ENCODE data around the gene RNF213.

The RNF213 gene

GRCh38 chr17:80438806-80439205 is 178.2 kb downstream of the RNF213 start:
- H3K27me3 ChIP-seq (ENCODE audit: insufficient read depth, poor library complexity, severe bottlenecking) = no peaks in the 10 kb centered on the region
- TF ChIP-seq POLR2AphosphoS5 (IDR thresholded peaks at IDR 0.05; ENCODE audit: low read depth) (no peak), SPI1 (IDR thresholded peaks at IDR 0.05; ENCODE audit: borderline replicate concordance, low read depth) (no peak), CTCF (IDR thresholded peaks at IDR 0.05; ENCODE audit: insufficient read depth, low read length) (no peak), GABPA (IDR thresholded peaks at IDR 0.05; ENCODE audit: low read depth) (no peak)
- TF ChIP-seq, protein P1, sequence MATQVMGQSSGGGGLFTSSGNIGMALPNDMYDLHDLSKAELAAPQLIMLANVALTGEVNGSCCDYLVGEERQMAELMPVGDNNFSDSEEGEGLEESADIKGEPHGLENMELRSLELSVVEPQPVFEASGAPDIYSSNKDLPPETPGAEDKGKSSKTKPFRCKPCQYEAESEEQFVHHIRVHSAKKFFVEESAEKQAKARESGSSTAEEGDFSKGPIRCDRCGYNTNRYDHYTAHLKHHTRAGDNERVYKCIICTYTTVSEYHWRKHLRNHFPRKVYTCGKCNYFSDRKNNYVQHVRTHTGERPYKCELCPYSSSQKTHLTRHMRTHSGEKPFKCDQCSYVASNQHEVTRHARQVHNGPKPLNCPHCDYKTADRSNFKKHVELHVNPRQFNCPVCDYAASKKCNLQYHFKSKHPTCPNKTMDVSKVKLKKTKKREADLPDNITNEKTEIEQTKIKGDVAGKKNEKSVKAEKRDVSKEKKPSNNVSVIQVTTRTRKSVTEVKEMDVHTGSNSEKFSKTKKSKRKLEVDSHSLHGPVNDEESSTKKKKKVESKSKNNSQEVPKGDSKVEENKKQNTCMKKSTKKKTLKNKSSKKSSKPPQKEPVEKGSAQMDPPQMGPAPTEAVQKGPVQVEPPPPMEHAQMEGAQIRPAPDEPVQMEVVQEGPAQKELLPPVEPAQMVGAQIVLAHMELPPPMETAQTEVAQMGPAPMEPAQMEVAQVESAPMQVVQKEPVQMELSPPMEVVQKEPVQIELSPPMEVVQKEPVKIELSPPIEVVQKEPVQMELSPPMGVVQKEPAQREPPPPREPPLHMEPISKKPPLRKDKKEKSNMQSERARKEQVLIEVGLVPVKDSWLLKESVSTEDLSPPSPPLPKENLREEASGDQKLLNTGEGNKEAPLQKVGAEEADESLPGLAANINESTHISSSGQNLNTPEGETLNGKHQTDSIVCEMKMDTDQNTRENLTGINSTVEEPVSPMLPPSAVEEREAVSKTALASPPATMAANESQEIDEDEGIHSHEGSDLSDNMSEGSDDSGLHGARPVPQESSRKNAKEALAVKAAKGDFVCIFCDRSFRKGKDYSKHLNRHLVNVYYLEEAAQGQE (IDR thresholded peaks at IDR 0.05; ENCODE audit: insufficient replicate concordance, low read depth) = no peak
- H3K27ac ChIP-seq (replicated peaks) = no peak overlapping the region
- DNase-seq (ENCODE audit: low read depth in 1 of 2, low spot score in 1 of 2) = no peak
- no peak overlapping the region for H3K4me3 ChIP-seq (replicated peaks; ENCODE audit: insufficient read depth, low read length)

- Histone ChIP-seq H3K27me3 (ENCODE audit: insufficient read depth, poor library complexity, severe bottlenecking) (no peaks in the 10 kb centered on the region), H3K4me3 (replicated peaks; ENCODE audit: insufficient read depth, low read length) (no peak overlapping the region), H3K27ac (replicated peaks) (no peak overlapping the region)
- DNase-seq (ENCODE audit: low read depth in 1 of 2, low spot score in 1 of 2) = no peak
- TF ChIP-seq GABPA (IDR thresholded peaks at IDR 0.05; ENCODE audit: low read depth) (no peak), CTCF (IDR thresholded peaks at IDR 0.05; ENCODE audit: insufficient read depth, low read length) (no peak), POLR2AphosphoS5 (IDR thresholded peaks at IDR 0.05; ENCODE audit: low read depth) (no peak), SPI1 (IDR thresholded peaks at IDR 0.05; ENCODE audit: borderline replicate concordance, low read depth) (no peak)
- TF ChIP-seq, protein P1 (IDR thresholded peaks at IDR 0.05; ENCODE audit: insufficient replicate concordance, low read depth) = no peak
Measured at GRCh38 chr17:80439499-80439898, 178.8 kb downstream of the RNF213 start.

GRCh38 chr17:80441133-80441578 is 180.5 kb downstream of the RNF213 start:
- H3K27me3 ChIP-seq (ENCODE audit: insufficient read depth, poor library complexity, severe bottlenecking) = no peaks in the 10 kb centered on the region
- H3K27ac ChIP-seq (replicated peaks) = no peak overlapping the region
- no peak overlapping the region for H3K4me3 ChIP-seq (replicated peaks; ENCODE audit: insufficient read depth, low read length)
- DNase-seq (ENCODE audit: low read depth in 1 of 2, low spot score in 1 of 2) = peak; percentile 21 to 24
- TF ChIP-seq GABPA (IDR thresholded peaks at IDR 0.05; ENCODE audit: low read depth) (no peak), SPI1 (IDR thresholded peaks at IDR 0.05; ENCODE audit: borderline replicate concordance, low read depth) (no peak), POLR2AphosphoS5 (IDR thresholded peaks at IDR 0.05; ENCODE audit: low read depth) (no peak), CTCF (IDR thresholded peaks at IDR 0.05; ENCODE audit: insufficient read depth, low read length) (no peak)
- TF ChIP-seq, protein P1 (IDR thresholded peaks at IDR 0.05; ENCODE audit: insufficient replicate concordance, low read depth) = peak; percentile 99
